HCT116 (cell line): Measurements from ENCODE around the gene AADACL2.

Experiments
- CTCF ChIP-seq, 3 experiments: fragments of 200-600 bp in 1 of 3; sonication (generic) in 1 of 3; IDR thresholded peaks in 2 of 3; conservative IDR thresholded peaks in 1 of 3; 2 replicates each; pipeline ENCODE4 v1.5.1; 2012 to 2017; ENCODE audit warnings: low read depth in 2 of 3, low read length in 2 of 3, antibody characterized with exemption in 1 of 3, borderline replicate concordance in 1 of 3, control low read depth in 1 of 3, mild to moderate bottlenecking in 1 of 3, mixed read lengths in 1 of 3, mixed run types in 1 of 3, moderate library complexity in 1 of 3; ENCODE audit not compliant: insufficient read depth in 1 of 3
- EZH2 ChIP-seq: fragments of 200-600 bp; sonication (generic); IDR thresholded peaks from 2 replicates; pipeline ENCODE4 v1.6.1; 2017; ENCODE audit warnings: antibody characterized with exemption, mixed run types
- POLR2A ChIP-seq: IDR thresholded peaks from 2 replicates; pipeline ENCODE4 v1.7.0; 2011; ENCODE audit warnings: borderline replicate concordance; ENCODE audit not compliant: insufficient read depth, insufficient read length; ENCODE audit errors: extremely low read depth
- SIN3A ChIP-seq: IDR thresholded peaks from 2 replicates; pipeline ENCODE4 v1.6.1; 2012; ENCODE audit warnings: low read depth
- ZNF274 ChIP-seq: fragments of 200-500 bp; sonication (Bioruptor generic); IDR thresholded peaks from 2 replicates; pipeline ENCODE4 v1.6.1; 2014; ENCODE audit warnings: mild to moderate bottlenecking, low read depth, low read length, inconsistent platforms

GRCh38 chr3:151796105-151796680, 62.5 kb downstream of the AADACL2 start:
- TF ChIP-seq SIN3A (no peak), ZNF274 (no peak), CTCF (IDR thresholded peaks at IDR 0.05 in 2 of 3, conservative IDR thresholded peaks at IDR 0.05 in 1 of 3; ENCODE audit: borderline replicate concordance in 1 of 3, insufficient read depth in 1 of 3, low read depth in 2 of 3, low read length in 2 of 3) (no peak), POLR2A (no peak), EZH2 (no peak)
